Cardiac fibroblast (primary cell): ENCODE data around the gene GSTA5.
"Not testable (repeated sequence)": the region's sequence is repeated elsewhere in the genome, so short reads cannot be mapped to it uniquely, and the experiment has no call there.

Experiments
- DNase-seq, 2 donors: peaks; one replicate each; pipeline versions ENCODE4 v3.0.0 to v3.0.0-alpha.2; 2010; ENCODE audit warnings: low read depth in 2 of 2
- H3K4me3 ChIP-seq, 2 donors: replicated peaks in 1 of 2; 1 replicate in 1 of 2; 2 replicates in 1 of 2; pipeline ENCODE4 v1.5.1; 2011; ENCODE audit warnings: low read depth in 2 of 2, low read length in 2 of 2, mild to moderate bottlenecking in 2 of 2, moderate library complexity in 1 of 2
- CTCF ChIP-seq: IDR thresholded peaks from one replicate; pipeline ENCODE4 v1.5.1; 2011; ENCODE audit warnings: low read depth, mild to moderate bottlenecking, low read length, inconsistent platforms

Gene GSTA5

GRCh38 chr6:52829046-52829817 is 11.4 kb downstream of the GSTA5 start:
- DNase-seq = no peak
- TF ChIP-seq CTCF = no peak
- H3K4me3 ChIP-seq = no peak overlapping the region

GRCh38 chr6:52828621-52829020 is 12.0 kb downstream of the GSTA5 start:
- not testable (repeated sequence) for DNase-seq

GRCh38 chr6:52827073-52827783 is 13.4 kb downstream of the GSTA5 start:
- not testable (repeated sequence) for DNase-seq, H3K4me3 ChIP-seq

More at GRCh38 chr6:52828621-52829020, 12.0 kb downstream of the GSTA5 start:
- not testable (repeated sequence) for H3K4me3 ChIP-seq

- H3K4me3 ChIP-seq = no peak overlapping the region
- TF ChIP-seq CTCF = no peak
- DNase-seq = no peak
Observed at GRCh38 chr6:52826513-52826912, 14.1 kb downstream of the GSTA5 start.

- not testable (repeated sequence) for DNase-seq, H3K4me3 ChIP-seq
Observed at GRCh38 chr6:52825900-52826459, 14.6 kb downstream of the GSTA5 start.

- DNase-seq, H3K4me3 ChIP-seq: not testable (repeated sequence)
Observed at GRCh38 chr6:52825270-52825793, 15.3 kb downstream of the GSTA5 start.

GRCh38 chr6:52821842-52822241 is 18.8 kb downstream of the GSTA5 start:
- no peak for TF ChIP-seq CTCF
- no peak overlapping the region for H3K4me3 ChIP-seq
- no peak for DNase-seq

GRCh38 chr6:52820198-52820597 is 20.4 kb downstream of the GSTA5 start:
- no peak for TF ChIP-seq CTCF
- peak; percentile 26 to 45 for DNase-seq
- no peak overlapping the region for H3K4me3 ChIP-seq
